Measurements from ENCODE around the gene SLC25A2.

Gene SLC25A2

DNA sequence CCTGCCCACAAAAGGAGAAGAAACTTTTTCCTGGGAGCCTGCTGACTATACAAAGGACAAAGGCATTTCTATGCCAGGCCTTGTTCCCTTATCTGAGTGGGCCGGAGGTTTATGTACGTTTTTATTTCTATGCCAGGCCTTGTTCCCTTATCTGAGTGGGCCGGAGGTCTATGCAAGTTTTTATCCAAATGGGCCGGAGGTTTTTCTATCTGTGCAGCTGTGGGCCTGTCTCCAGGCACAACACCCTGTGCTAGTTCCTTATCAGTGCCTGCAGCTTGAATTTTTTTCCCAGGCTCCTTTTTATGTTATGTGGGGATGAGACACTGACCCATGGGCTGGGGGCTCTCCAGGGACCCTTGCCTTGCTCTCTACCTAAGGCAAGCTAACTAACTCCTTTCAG lies 5.5 kb downstream of the SLC25A2 start:
- no peaks in the 10 kb centered on the region for H3K9me2 ChIP-seq (replicated peaks; ENCODE audit: insufficient read depth, low read length)
- no peaks in the 10 kb centered on the region for H4K20me1 ChIP-seq (ENCODE audit: insufficient read depth, low read length)
- H3K27ac ChIP-seq (ENCODE audit: low read length), result no peak overlapping the region
- TF ChIP-seq EZH2phosphoT487 (IDR thresholded peaks at IDR 0.05; ENCODE audit: low read length) (no peak), EZH2 (optimal IDR thresholded peaks at IDR 0.05; ENCODE audit: low read depth, low read length) (no peak)
- TF ChIP-seq, protein P1, sequence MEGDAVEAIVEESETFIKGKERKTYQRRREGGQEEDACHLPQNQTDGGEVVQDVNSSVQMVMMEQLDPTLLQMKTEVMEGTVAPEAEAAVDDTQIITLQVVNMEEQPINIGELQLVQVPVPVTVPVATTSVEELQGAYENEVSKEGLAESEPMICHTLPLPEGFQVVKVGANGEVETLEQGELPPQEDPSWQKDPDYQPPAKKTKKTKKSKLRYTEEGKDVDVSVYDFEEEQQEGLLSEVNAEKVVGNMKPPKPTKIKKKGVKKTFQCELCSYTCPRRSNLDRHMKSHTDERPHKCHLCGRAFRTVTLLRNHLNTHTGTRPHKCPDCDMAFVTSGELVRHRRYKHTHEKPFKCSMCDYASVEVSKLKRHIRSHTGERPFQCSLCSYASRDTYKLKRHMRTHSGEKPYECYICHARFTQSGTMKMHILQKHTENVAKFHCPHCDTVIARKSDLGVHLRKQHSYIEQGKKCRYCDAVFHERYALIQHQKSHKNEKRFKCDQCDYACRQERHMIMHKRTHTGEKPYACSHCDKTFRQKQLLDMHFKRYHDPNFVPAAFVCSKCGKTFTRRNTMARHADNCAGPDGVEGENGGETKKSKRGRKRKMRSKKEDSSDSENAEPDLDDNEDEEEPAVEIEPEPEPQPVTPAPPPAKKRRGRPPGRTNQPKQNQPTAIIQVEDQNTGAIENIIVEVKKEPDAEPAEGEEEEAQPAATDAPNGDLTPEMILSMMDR (IDR thresholded peaks at IDR 0.05; ENCODE audit: low read length), result no peak
- H3K4me1 ChIP-seq (ENCODE audit: low read length), result no peaks in the 10 kb centered on the region
- no peaks in the 10 kb centered on the region for H3K9me3 ChIP-seq (replicated peaks; ENCODE audit: insufficient read depth, low read length)
- H2AFZ ChIP-seq (ENCODE audit: low read length), result no peak overlapping the region
- no peaks in the 10 kb centered on the region for H3F3A ChIP-seq (ENCODE audit: insufficient read depth, low read length)
- no peaks in the 10 kb centered on the region for H3K36me3 ChIP-seq (replicated peaks; ENCODE audit: insufficient read depth, low read length)
- H3K9ac ChIP-seq (ENCODE audit: low read length), result no peak overlapping the region
- DNase-seq, result no peak
- H3K79me2 ChIP-seq (ENCODE audit: low read length), result no peaks in the 10 kb centered on the region
- H3K4me3 ChIP-seq (ENCODE audit: low read length), result no peak overlapping the region
- H3K27me3 ChIP-seq (replicated peaks; ENCODE audit: insufficient read depth, low read length), result no peaks in the 10 kb centered on the region
- no peak overlapping the region for H3K4me2 ChIP-seq (ENCODE audit: low read depth, low read length)

DNA sequence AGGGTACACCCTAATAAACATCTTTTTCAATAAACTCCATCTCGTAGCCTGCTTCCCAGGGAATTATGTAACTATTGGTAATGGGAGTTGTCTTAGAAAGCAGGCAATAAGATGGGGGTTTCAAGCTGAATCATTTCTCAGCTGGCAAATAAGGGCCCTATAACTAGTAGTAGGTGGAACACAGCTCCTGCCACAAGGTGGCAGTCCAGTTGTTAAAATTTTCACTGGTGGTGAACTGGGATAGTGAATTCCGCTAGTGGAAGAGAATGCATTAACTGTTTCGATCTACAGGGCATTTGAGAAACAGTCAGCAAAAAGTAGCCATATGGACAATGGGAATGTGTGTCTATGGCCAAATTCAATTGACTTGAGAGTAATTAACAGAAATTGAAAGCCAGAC lies 30.9 kb downstream of the SLC25A2 start:
- Histone ChIP-seq H3K9ac (ENCODE audit: low read length) (no peak overlapping the region), H3K4me2 (ENCODE audit: low read depth, low read length) (no peak overlapping the region), H3K4me3 (ENCODE audit: low read length) (no peak overlapping the region), H3K36me3 (replicated peaks; ENCODE audit: insufficient read depth, low read length) (no peaks in the 10 kb centered on the region), H3K9me2 (replicated peaks; ENCODE audit: insufficient read depth, low read length) (no peaks in the 10 kb centered on the region), H3K27me3 (replicated peaks; ENCODE audit: insufficient read depth, low read length) (no peaks in the 10 kb centered on the region), H3K9me3 (replicated peaks; ENCODE audit: insufficient read depth, low read length) (no peaks in the 10 kb centered on the region), H3K4me1 (ENCODE audit: low read length) (no peaks in the 10 kb centered on the region), H2AFZ (ENCODE audit: low read length) (no peak overlapping the region), H3K27ac (ENCODE audit: low read length) (no peak overlapping the region), H3F3A (ENCODE audit: insufficient read depth, low read length) (no peaks in the 10 kb centered on the region), H3K79me2 (ENCODE audit: low read length) (no peaks in the 10 kb centered on the region), H4K20me1 (ENCODE audit: insufficient read depth, low read length) (no peaks in the 10 kb centered on the region)
- TF ChIP-seq, protein P1 (IDR thresholded peaks at IDR 0.05; ENCODE audit: low read length), result no peak
- TF ChIP-seq EZH2phosphoT487 (IDR thresholded peaks at IDR 0.05; ENCODE audit: low read length) (no peak), EZH2 (optimal IDR thresholded peaks at IDR 0.05; ENCODE audit: low read depth, low read length) (no peak)
- DNase-seq, result no peak

DNA sequence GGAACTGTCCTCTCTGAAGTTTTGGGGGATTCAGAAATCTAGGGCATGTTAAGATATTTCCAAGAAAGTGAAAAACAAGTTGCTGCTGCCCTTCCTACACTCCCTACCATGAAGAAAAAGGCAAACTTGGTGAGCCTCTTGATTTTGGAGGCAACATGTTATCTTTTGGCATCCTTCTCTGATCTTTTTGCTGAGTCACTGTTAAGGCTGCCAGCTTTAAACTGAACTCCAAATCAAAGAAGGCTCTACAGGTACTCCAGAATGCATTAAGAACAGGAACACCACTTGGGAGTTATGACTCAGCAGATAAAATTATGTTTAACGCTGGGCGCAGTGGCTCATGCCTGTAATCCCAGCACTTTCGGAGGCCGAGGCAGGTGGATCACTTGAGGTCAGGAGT lies 34.7 kb downstream of the SLC25A2 start:
- TF ChIP-seq, protein P1 (IDR thresholded peaks at IDR 0.05; ENCODE audit: low read length), result no peak
- TF ChIP-seq EZH2phosphoT487 (IDR thresholded peaks at IDR 0.05; ENCODE audit: low read length) (no peak), EZH2 (optimal IDR thresholded peaks at IDR 0.05; ENCODE audit: low read depth, low read length) (no peak)
- H3K27me3 ChIP-seq (replicated peaks; ENCODE audit: insufficient read depth, low read length), result no peaks in the 10 kb centered on the region
- no peaks in the 10 kb centered on the region for H3F3A ChIP-seq (ENCODE audit: insufficient read depth, low read length)
- H2AFZ ChIP-seq (ENCODE audit: low read length), result no peak overlapping the region
- H3K4me1 ChIP-seq (ENCODE audit: low read length), result no peaks in the 10 kb centered on the region
- no peaks in the 10 kb centered on the region for H3K9me3 ChIP-seq (replicated peaks; ENCODE audit: insufficient read depth, low read length)
- no peak overlapping the region for H3K9ac ChIP-seq (ENCODE audit: low read length)
- no peak overlapping the region for H3K27ac ChIP-seq (ENCODE audit: low read length)
- H3K4me3 ChIP-seq (ENCODE audit: low read length), result no peak overlapping the region
- no peak for DNase-seq
- H3K36me3 ChIP-seq (replicated peaks; ENCODE audit: insufficient read depth, low read length), result no peaks in the 10 kb centered on the region
- H4K20me1 ChIP-seq (ENCODE audit: insufficient read depth, low read length), result no peaks in the 10 kb centered on the region
- no peaks in the 10 kb centered on the region for H3K9me2 ChIP-seq (replicated peaks; ENCODE audit: insufficient read depth, low read length)
- H3K79me2 ChIP-seq (ENCODE audit: low read length), result no peaks in the 10 kb centered on the region
- H3K4me2 ChIP-seq (ENCODE audit: low read depth, low read length), result no peak overlapping the region

Data from MM.1S (cell line).